ENCODE data around the gene SLC16A12.

DNA sequence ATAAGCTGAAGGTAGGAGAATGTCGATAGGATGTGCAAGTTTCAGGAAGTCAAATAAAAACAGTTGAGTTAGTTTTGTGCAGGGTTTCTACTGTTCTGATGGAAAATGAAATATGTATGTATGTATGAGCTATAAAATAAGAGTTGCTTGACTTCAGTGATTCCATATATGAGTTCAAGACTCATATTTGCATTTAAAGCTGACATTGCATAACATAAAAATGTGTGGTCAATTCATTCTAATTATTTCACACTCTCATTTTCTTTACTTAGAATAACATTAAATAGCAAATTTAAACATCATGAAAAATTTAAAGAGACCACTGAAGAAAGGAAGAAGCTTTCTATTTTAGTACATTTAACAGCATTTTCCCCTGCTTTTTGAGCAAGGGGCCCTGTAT is 83.2 kb downstream of the SLC16A12 start:
- no peak for TF ChIP-seq SUZ12 (IDR thresholded peaks at IDR 0.05; ENCODE audit: low read length)
- no peak for TF ChIP-seq EP300 (IDR thresholded peaks at IDR 0.05; ENCODE audit: borderline replicate concordance in 1 of 2, low read depth in 2 of 2, low read length in 2 of 2)
- TF ChIP-seq SP1 (IDR thresholded peaks at IDR 0.05; ENCODE audit: low read depth, low read length) = no peak

Measured in H1 (cell line).